Naive thymus-derived CD4-positive, alpha-beta T cell (primary cell): ENCODE data around the gene MYRF. TPM values are rescaled to one million over a fixed set of nuclear protein-coding genes. Genes with fewer than 3 reads are reported as not detected.

Experiments
- ATAC-seq: fragments of 150-1000 bp; cut with Tn5 transposase; 2 replicates; pipeline ENCODE4 v1.10.0; 2021; ENCODE audit warnings: mild to moderate bottlenecking, moderate library complexity
- CTCF ChIA-PET: fragments of 350-600 bp; sonication (Branson Sonifier 250); formaldehyde crosslinking; loops from one replicate; lab custom pipeline; 2021; ENCODE audit warnings: antibody characterized with exemption; lab: Charles Lee
- POLR2A ChIA-PET: fragments of 350-600 bp; sonication (Branson Sonifier 250); formaldehyde crosslinking; loops from one replicate; lab custom pipeline; 2021; ENCODE audit warnings: antibody characterized with exemption, inconsistent platforms; lab: Charles Lee
- DNase-seq, 9 donors: peaks; one replicate each; pipeline versions ENCODE4 v3.0.0 to v3.0.0-alpha.2; 2020 to 2022; ENCODE audit warnings: mixed read lengths in 1 of 9
- H3K27ac ChIP-seq: one replicate; pipeline ENCODE4 v1.7.0; 2013; ENCODE audit warnings: mild to moderate bottlenecking, low read depth, low read length, moderate library complexity
- H3K27me3 ChIP-seq, 2 donors: one replicate each; pipeline ENCODE4 v1.7.0; 2013; ENCODE audit warnings: low read length in 2 of 2, mild to moderate bottlenecking in 2 of 2, moderate library complexity in 2 of 2; ENCODE audit not compliant: control insufficient read depth in 2 of 2, insufficient read depth in 2 of 2
- H3K36me3 ChIP-seq, 3 experiments: 1 replicate in 2 of 3; 2 replicates in 1 of 3; pipeline ENCODE4 v1.7.0; 2013; ENCODE audit warnings: low read length in 3 of 3, mild to moderate bottlenecking in 3 of 3, moderate library complexity in 1 of 3; ENCODE audit not compliant: insufficient read depth in 3 of 3, control insufficient read depth in 2 of 3
- H3K4me1 ChIP-seq, 2 donors: one replicate each; pipeline ENCODE4 v1.7.0; 2013; ENCODE audit warnings: low read length in 2 of 2, mild to moderate bottlenecking in 2 of 2, moderate library complexity in 1 of 2; ENCODE audit not compliant: control insufficient read depth in 2 of 2, insufficient read depth in 2 of 2
- H3K4me3 ChIP-seq: 2 replicates; pipeline ENCODE4 v1.7.0; 2013; ENCODE audit warnings: mild to moderate bottlenecking, low read length
- H3K9me3 ChIP-seq, 3 experiments: 1 replicate in 2 of 3; 2 replicates in 1 of 3; pipeline ENCODE4 v1.7.0; 2013; ENCODE audit warnings: low read length in 3 of 3; ENCODE audit not compliant: control insufficient read depth in 2 of 3
- H3K27ac Mint-ChIP-seq, 9 donors: one replicate each; pipeline ENCODE4 v1.8.0; 2020 to 2022; ENCODE audit warnings: mixed read lengths in 9 of 9, mild to moderate bottlenecking in 8 of 9, moderate library complexity in 5 of 9, inconsistent platforms in 2 of 9
- H3K27me3 Mint-ChIP-seq, 5 donors: one replicate each; pipeline ENCODE4 v1.8.0; 2021 to 2022; ENCODE audit warnings: mixed read lengths in 5 of 5, mild to moderate bottlenecking in 1 of 5
- H3K36me3 Mint-ChIP-seq, 5 donors: one replicate each; pipeline ENCODE4 v1.8.0; 2020 to 2022; ENCODE audit warnings: mixed read lengths in 5 of 5, mild to moderate bottlenecking in 3 of 5, inconsistent platforms in 1 of 5
- H3K4me1 Mint-ChIP-seq, 7 donors: one replicate each; pipeline ENCODE4 v1.8.0; 2020 to 2022; ENCODE audit warnings: mixed read lengths in 7 of 7, mild to moderate bottlenecking in 3 of 7, inconsistent platforms in 1 of 7
- H3K4me3 Mint-ChIP-seq, 10 donors: one replicate each; pipeline ENCODE4 v1.8.0; 2020 to 2022; ENCODE audit warnings: mild to moderate bottlenecking in 10 of 10, mixed read lengths in 10 of 10, moderate library complexity in 6 of 10, inconsistent platforms in 2 of 10
- H3K9me3 Mint-ChIP-seq, 11 donors: one replicate each; pipeline ENCODE4 v1.8.0; 2020 to 2022; ENCODE audit warnings: mixed read lengths in 11 of 11, mild to moderate bottlenecking in 4 of 11, inconsistent platforms in 1 of 11, moderate library complexity in 1 of 11
- intact Hi-C, 2 donors: fragments of 100-400 bp; cut with micrococcal nuclease; formaldehyde crosslinking; loops; one replicate each; pipeline ENCODE4 v1.15.1; 2023
- polyA plus RNA-seq, 2 donors: library from polyadenylated mRNA; unstranded; fragments of 300-500 nt; fragmentation: Illumina TruSeq; gene quantifications; one replicate each; pipeline ENCODE4 v1.2.3, GENCODE V29; 2021
- total RNA-seq, 6 experiments: library from RNA in 5 of 6; stranded (reverse) in 5 of 6; gene quantifications; 1 replicate in 5 of 6; 2 replicates in 1 of 6; pipeline ENCODE4 v1.2.3 and lab custom pipeline; 2021 to 2026

Gene MYRF
- total and polyA plus RNA-seq, 7 experiments from 2014 or later: 0.19 to 1.5 (median 0.36) TPM; not detected in 1

DNA sequence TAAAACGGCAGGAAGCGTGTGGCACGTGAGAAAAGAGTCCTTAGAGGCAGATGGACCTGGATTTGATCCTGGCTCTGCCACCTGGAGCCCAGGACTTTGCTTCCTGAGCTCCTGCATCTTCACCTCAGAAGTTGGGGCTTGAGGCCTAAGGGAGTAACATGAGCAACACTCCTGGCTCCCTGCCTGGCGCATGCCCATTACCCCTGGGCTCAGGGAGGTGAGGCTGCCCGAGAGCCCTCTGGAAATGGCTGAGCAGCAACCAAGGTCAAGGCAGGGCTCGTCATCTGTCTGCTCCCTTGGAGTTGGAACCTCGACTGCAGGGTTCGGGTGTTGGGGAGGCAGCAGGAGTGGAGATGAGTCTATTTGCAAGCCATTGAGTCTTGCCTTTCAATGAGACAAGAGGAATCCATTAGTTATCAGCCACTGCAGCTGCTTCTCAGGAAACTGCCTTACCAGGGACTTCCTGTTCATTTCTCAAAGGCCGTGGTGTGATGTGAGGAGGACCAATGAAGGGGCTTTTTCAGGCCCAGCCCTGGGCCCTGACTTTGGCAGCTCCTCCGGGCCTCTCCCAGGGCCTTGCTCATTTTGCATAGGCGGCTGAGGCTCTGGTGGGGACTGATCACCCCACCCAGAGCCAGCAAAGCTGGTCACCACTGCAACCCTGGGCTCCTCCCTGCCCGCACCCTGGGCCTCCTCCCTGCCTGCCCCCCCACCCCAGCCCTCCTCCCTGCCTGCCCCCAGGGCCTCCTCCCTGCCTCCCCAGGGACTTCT, 82.0 kb downstream of the MYRF start:
- H3K36me3 ChIP-seq: no peaks in the 10 kb centered on the region
- H3K36me3 Mint-ChIP-seq: peaks cover 0 to 24% (median 3%) of the 10 kb centered on the region in 5 donors
- POLR2A ChIA-PET: interaction anchor here (0.5 to 1.2 kb wide), 3 partner anchors 19 to 105 kb away, joined by 3 to 5 read pairs (median 3); no protein-coding TSS in a partner anchor
- no peaks in the 10 kb centered on the region for H3K27me3 ChIP-seq
- H3K4me3 ChIP-seq: no peak overlapping the region
- peaks cover 0 to 5% (median 0%) of the 10 kb centered on the region in 11 donors for H3K9me3 Mint-ChIP-seq
- H3K4me1 ChIP-seq: peaks cover 11 to 14% of the 10 kb centered on the region in 2 donors
- H3K4me3 Mint-ChIP-seq: peak overlapping the region in 8 of 10 donors; percentile 4 to 84 (median 48)
- peaks cover 0 to 41% (median 24%) of the 10 kb centered on the region in 5 donors for H3K27me3 Mint-ChIP-seq
- no peaks in the 10 kb centered on the region for H3K9me3 ChIP-seq
- ATAC-seq (peak; percentile 92), DNase-seq (peak in 8 of 9 donors; percentile 17 to 71 (median 37))
- CTCF ChIA-PET: no interaction called here
- peak overlapping the region; percentile 39 for H3K27ac ChIP-seq
- peaks cover 22 to 69% (median 38%) of the 10 kb centered on the region in 7 donors for H3K4me1 Mint-ChIP-seq
- peak overlapping the region in 8 of 9 donors; percentile 32 to 98 (median 78) for H3K27ac Mint-ChIP-seq
- intact Hi-C loops: loop anchor here in 1 of 2 donors (1.0 to 5.0 kb wide), 2 partner anchors 42 to 288 kb away; partner anchors contain the start of genes FEN1, INCENP and TMEM258

DNA sequence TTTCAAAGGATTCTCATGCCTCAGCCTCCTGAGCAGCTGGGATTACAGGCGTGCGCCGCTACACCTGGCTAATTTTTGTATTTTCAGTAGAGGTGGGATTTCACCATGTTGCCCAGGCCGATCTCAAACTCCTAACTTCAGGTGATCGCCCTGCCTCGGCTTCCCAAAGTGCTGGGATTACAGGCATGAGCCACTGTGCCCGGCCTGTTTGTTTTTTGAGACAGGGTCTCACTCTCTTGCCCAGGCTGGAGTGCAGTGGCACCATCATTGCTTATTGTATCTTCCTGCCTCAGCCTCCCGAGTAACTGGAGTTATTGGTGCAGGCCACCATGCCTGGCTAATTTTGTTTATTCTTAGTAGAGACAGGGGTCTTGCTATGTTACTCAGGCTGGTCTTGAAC, 83.8 kb downstream of the MYRF start:
- no peaks in the 10 kb centered on the region for H3K9me3 ChIP-seq
- ChIA-PET CTCF (no interaction called here), POLR2A (no interaction called here)
- no peak overlapping the region for H3K27ac ChIP-seq
- H3K9me3 Mint-ChIP-seq: peaks cover 0 to 5% (median 0%) of the 10 kb centered on the region in 11 donors
- H3K4me1 ChIP-seq: peaks cover 11 to 13% of the 10 kb centered on the region in 2 donors
- H3K27ac Mint-ChIP-seq: peak overlapping the region in 3 of 9 donors; percentile 28 to 98 (median 70)
- peaks cover 0 to 27% (median 12%) of the 10 kb centered on the region in 5 donors for H3K27me3 Mint-ChIP-seq
- no peaks in the 10 kb centered on the region for H3K36me3 ChIP-seq
- H3K27me3 ChIP-seq: no peaks in the 10 kb centered on the region
- no peak overlapping the region for H3K4me3 ChIP-seq
- H3K4me1 Mint-ChIP-seq: peaks cover 16 to 59% (median 33%) of the 10 kb centered on the region in 7 donors
- intact Hi-C loops: no loop called here
- peak overlapping the region in 2 of 10 donors; percentile 19 to 67 for H3K4me3 Mint-ChIP-seq
- DNase-seq (no peak), ATAC-seq (no peak)
- peaks cover 0 to 32% (median 3%) of the 10 kb centered on the region in 5 donors for H3K36me3 Mint-ChIP-seq

DNA sequence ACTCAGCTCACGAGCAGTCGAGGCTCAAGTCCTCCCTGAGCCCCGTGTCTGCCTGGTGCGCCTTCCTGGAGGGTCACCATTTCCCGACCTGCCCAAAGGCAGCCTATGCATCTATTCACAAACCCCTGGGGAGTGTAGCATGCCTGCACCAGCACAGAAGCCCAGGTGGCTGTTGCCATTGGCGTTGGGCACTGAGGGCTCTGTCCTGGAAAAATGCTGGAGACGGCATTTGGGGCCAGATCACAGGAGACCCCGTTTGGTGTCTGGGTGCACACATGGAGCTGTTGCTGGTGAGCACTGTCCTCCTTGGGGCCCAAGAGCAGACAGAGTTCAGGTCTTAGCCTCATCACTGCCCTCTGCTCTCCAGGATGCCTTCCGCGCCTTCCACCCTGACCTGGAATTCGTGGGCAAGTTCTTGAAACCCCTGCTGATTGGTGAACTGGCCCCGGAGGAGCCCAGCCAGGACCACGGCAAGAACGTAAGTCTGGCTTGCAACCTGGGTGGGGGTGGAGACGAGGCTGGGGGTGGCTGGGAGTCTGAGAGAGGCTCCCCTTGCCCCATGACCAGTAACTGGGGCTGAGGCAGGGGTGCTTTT, 85.1 kb downstream of the MYRF start:
- DNase-seq (no peak), ATAC-seq (no peak)
- Histone ChIP-seq H3K27ac (no peak overlapping the region), H3K27me3 (no peaks in the 10 kb centered on the region), H3K4me3 (no peak overlapping the region), H3K36me3 (no peaks in the 10 kb centered on the region), H3K9me3 (no peaks in the 10 kb centered on the region), H3K4me1 (peaks cover 11 to 13% of the 10 kb centered on the region in 2 donors)
- Mint-ChIP-seq H3K27me3 (peaks cover 0 to 18% (median 3%) of the 10 kb centered on the region in 5 donors), H3K4me3 (no peak overlapping the region), H3K9me3 (peaks cover 0 to 5% (median 0%) of the 10 kb centered on the region in 11 donors), H3K27ac (peak overlapping the region in 1 of 9 donors; percentile 42), H3K4me1 (peaks cover 10 to 51% (median 31%) of the 10 kb centered on the region in 7 donors), H3K36me3 (peaks cover 0 to 35% (median 0%) of the 10 kb centered on the region in 5 donors)
- ChIA-PET CTCF (no interaction called here), POLR2A (no interaction called here)
- intact Hi-C loops: no loop called here

Other genes with a start within 250 kb of the MYRF start
- gene LRRC10B, start 243.9 kb upstream of the MYRF start, total RNA-seq: not detected
- not detected for gene LRRC10B, start 243.9 kb upstream of the MYRF start, polyA plus RNA-seq
- under 1 TPM in 2 of 5 experiments, not detected in 3; 0.08 to 0.44 TPM for gene SYT7, start 171.6 kb upstream of the MYRF start, total RNA-seq
- gene SYT7, start 171.6 kb upstream of the MYRF start, polyA plus RNA-seq: not detected
- 1 to 10 TPM in 1 of 5 experiments, under 1 TPM in 4; 0.15 to 2.1 (median 0.35) TPM for gene DAGLA, start 72.2 kb upstream of the MYRF start, total RNA-seq
- gene DAGLA, start 72.2 kb upstream of the MYRF start, polyA plus RNA-seq: under 1 TPM; 0.24 to 0.26 TPM
- 100 to 1,000 TPM in 1 of 5 experiments, 10 to 100 TPM in 4; 58.4 to 182 (median 83.3) TPM for gene TMEM258, start 40.0 kb downstream of the MYRF start, total RNA-seq
- gene TMEM258, start 40.0 kb downstream of the MYRF start, polyA plus RNA-seq: 100 to 1,000 TPM; 149 to 229 TPM
- 100 to 1,000 TPM in 1 of 5 experiments, 10 to 100 TPM in 1, 1 to 10 TPM in 3; 7.6 to 101 (median 7.9) TPM for gene FEN1, start 40.3 kb downstream of the MYRF start, total RNA-seq
- 10 to 100 TPM; 10.3 to 17.7 TPM for gene FEN1, start 40.3 kb downstream of the MYRF start, polyA plus RNA-seq
- 10 to 100 TPM in 2 of 5 experiments, 1 to 10 TPM in 1, under 1 TPM in 2; 0.62 to 52.1 (median 2.3) TPM for gene FADS1, start 64.4 kb downstream of the MYRF start, total RNA-seq
- gene FADS1, start 64.4 kb downstream of the MYRF start, polyA plus RNA-seq: 1 to 10 TPM in 1 of 2 donors, not detected in 1; 2.9 TPM
- gene FADS2, start 75.7 kb downstream of the MYRF start, total RNA-seq: 100 to 1,000 TPM in 1 of 5 experiments, 10 to 100 TPM in 1, 1 to 10 TPM in 1, under 1 TPM in 2; 0.19 to 192 (median 2.1) TPM
- gene FADS2, start 75.7 kb downstream of the MYRF start, polyA plus RNA-seq: 10 to 100 TPM in 1 of 2 donors, under 1 TPM in 1; 0.32 to 14.2 TPM
- gene FADS3, start 138.9 kb downstream of the MYRF start, total RNA-seq: 1 to 10 TPM; 1.4 to 8.6 (median 6.2) TPM
- gene FADS3, start 138.9 kb downstream of the MYRF start, polyA plus RNA-seq: 1 to 10 TPM in 1 of 2 donors, under 1 TPM in 1; 0.31 to 1.3 TPM
- gene RAB3IL1, start 164.9 kb downstream of the MYRF start, total RNA-seq: 1 to 10 TPM in 1 of 5 experiments, under 1 TPM in 1, not detected in 3; 0.49 to 1.9 TPM
- not detected for gene RAB3IL1, start 164.9 kb downstream of the MYRF start, polyA plus RNA-seq
- 1 to 10 TPM in 2 of 5 experiments, under 1 TPM in 2, not detected in 1; 0.49 to 7.1 (median 0.75) TPM for gene BEST1, start 197.7 kb downstream of the MYRF start, total RNA-seq
- gene BEST1, start 197.7 kb downstream of the MYRF start, polyA plus RNA-seq: 1 to 10 TPM in 1 of 2 donors, under 1 TPM in 1; 0.83 to 1.4 TPM
- gene FTH1, start 215.0 kb downstream of the MYRF start, total RNA-seq: 1,000 to 10,000 TPM in 2 of 5 experiments, 100 to 1,000 TPM in 3; 684 to 3,858 (median 993) TPM
- 1,000 to 10,000 TPM; 2,587 to 3,203 TPM for gene FTH1, start 215.0 kb downstream of the MYRF start, polyA plus RNA-seq